ENCODE results near the gene TRIM14.

GRCh38 chr9:98150164-98150563 is 31.1 kb upstream of the TRIM14 start:
- TF ChIP-seq NFE2L2 (IDR thresholded peaks at IDR 0.05; ENCODE audit: low read depth, low read length) (no peak), MAFK (IDR thresholded peaks at IDR 0.05; ENCODE audit: low read depth, low read length) (no peak), RAD21 (IDR thresholded peaks at IDR 0.05; ENCODE audit: low read length) (no peak), CTCF (conservative IDR thresholded peaks at IDR 0.05; ENCODE audit: low read depth, low read length) (no peak), RCOR1 (IDR thresholded peaks at IDR 0.05; ENCODE audit: insufficient replicate concordance, low read length) (no peak), RFX5 (IDR thresholded peaks at IDR 0.05; ENCODE audit: low read depth, low read length) (no peak), SMC3 (IDR thresholded peaks at IDR 0.05; ENCODE audit: low read depth, low read length) (no peak), CHD1 (IDR thresholded peaks at IDR 0.05; ENCODE audit: low read depth, low read length) (no peak), MXI1 (IDR thresholded peaks at IDR 0.05; ENCODE audit: borderline replicate concordance, low read depth, low read length) (no peak), ELK1 (IDR thresholded peaks at IDR 0.05; ENCODE audit: borderline replicate concordance, low read depth, low read length) (no peak), POLR2A (IDR thresholded peaks at IDR 0.05; ENCODE audit: low read depth, low read length) (no peak), USF2 (IDR thresholded peaks at IDR 0.05; ENCODE audit: low read depth, low read length) (no peak), MAZ (IDR thresholded peaks at IDR 0.05; ENCODE audit: borderline replicate concordance, low read depth, low read length) (no peak)

Data from IMR-90 (cell line).